HG02852 (cell line): Measurements from ENCODE around the gene F2RL3.
"Not testable (repeated sequence)": the region's sequence is repeated elsewhere in the genome, so short reads cannot be mapped to it uniquely, and the experiment has no call there.

Experiments
- ATAC-seq: cut with Tn5 transposase; IDR thresholded peaks from one replicate; pipeline ENCODE4 v1.9.1; 2021; ENCODE audit warnings: mild to moderate bottlenecking, moderate library complexity; ENCODE audit not compliant: unreplicated experiment

Gene F2RL3

GRCh38 chr19:16874250-16874977 is 14.4 kb upstream of the F2RL3 start:
- no peak for ATAC-seq

- ATAC-seq: not testable (repeated sequence)
Measured at GRCh38 chr19:16874978-16875299, 13.9 kb upstream of the F2RL3 start.

DNA sequence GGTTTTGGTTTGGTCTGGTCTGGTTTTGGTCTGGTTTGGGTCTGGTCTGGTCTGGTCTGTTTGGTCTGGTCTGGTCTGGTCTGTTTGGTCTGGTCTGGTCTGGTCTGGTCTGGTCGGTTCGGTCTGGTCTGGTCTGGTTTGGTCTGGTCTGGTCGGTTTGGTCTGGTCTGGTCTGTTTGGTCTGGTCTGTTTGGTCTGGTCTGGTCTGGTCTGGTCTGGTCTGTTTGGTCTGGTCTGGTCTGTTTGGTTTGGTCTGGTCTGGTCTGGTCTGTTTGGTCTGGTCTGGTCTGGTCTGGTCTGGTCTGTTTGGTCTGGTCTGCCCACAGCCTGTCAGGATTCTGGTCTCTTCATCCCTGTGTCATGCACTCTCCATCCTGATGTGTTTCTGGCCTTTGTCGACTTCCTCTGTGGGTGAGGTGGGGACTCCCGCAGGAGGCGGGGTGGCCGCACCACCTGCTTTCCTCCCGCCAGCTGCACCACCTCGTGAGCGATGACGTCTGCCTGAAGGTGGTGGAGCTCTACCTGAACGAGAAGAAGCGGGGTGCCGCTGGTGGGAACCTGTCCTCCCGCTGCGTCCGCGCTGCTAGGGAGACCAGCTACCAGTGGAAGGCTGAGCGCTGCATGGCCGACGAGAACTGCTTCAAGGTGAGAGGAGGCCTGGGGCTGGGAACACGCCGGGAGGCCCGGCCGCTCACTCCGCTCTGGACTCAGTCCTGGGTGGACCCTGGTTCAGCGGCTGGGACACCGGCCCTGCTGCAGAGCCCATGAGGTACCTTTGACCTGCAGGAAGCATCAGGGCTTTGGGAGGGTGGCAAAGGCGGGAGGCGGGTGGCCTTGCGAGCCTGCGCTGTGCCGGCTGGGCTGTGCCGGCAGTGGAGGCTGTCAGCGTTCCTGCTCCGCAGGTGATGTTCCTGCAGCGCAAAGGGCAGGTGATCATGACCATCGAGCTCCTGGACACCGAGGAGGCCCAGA is 12.9 kb upstream of the F2RL3 start:
- ATAC-seq: no peak

DNA sequence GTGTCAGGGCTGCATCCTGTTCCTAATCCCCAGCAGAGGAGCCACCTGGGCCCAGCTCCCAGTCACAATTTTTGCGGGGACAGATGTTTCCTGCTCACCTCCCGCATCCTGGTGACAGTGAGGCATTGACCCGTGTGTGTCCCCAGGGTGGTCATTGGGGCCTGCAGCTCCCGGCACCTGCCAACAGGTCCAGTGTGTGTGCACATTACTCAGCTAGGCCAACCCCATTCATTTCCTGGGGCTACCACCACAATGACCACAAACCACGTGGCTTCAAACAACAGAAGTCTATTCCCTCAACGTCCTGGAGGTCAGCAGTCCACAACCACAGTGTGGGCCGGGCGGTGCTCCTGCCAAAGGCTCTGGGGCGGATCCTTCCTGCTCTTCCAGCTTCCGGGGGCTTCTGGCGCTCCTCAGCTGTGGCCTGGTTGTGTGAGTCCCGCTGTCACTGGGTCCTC is 11.9 kb upstream of the F2RL3 start:
- ATAC-seq: no peak

GRCh38 chr19:16877581-16877980 is 11.2 kb upstream of the F2RL3 start:
- no peak for ATAC-seq

DNA sequence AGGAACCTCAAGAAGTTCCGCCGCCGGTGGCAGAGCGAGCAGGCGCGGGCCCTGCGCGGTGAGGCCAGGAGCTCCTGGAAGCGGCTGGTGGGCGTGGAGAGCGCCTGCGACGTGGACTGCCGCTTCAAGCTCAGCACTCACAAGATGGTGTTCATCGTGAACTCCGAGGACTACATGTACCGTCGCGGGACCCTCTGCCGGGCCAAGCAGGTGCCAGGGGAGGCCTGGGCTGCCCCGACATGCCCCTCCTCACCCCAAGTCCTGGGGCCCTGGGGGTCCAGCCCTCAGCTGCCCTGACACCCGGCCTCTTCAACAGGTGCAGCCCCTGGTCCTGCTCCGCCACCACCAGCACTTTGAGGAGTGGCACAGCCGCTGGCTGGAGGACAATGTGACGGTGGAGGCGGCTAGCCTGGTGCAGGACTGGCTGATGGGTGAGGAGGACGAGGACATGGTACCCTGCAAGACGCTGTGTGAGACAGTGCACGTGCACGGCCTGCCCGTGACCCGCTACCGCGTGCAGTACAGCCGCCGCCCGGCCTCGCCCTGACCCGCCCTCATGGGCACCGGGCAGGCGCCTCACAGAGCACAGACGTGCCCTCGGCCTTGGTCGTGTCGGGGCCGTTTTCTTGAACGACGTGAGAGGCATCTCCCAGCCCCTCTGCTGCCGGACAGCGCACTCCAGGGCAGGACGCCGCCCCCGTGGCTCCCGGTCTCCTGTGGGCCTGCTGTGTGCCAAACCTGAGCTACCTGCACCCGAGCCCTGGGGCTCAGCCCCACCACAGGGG is 10.4 kb upstream of the F2RL3 start:
- ATAC-seq: no peak

- no peak for ATAC-seq
Measured at GRCh38 chr19:16880884-16881554, 7.8 kb upstream of the F2RL3 start.

DNA sequence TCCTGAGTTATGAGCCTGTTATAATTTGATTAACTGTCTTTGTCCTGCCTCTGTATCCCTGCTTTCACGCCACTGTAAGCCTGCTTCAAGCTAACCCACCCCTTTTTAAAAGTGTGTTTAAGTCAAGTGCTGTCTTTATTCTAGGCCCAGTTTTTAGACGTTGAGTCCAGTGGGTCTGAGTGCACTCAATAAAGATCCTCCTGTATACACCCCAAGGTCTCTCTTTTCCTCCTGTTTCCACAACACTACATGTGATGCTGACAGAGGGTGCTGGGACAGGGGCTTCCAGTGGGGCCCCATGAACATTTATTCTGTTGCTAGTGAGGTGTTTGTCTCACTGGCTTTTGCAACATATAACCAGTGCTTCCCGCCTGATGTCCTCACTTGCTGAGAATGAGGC is 6.7 kb upstream of the F2RL3 start:
- no peak for ATAC-seq

DNA sequence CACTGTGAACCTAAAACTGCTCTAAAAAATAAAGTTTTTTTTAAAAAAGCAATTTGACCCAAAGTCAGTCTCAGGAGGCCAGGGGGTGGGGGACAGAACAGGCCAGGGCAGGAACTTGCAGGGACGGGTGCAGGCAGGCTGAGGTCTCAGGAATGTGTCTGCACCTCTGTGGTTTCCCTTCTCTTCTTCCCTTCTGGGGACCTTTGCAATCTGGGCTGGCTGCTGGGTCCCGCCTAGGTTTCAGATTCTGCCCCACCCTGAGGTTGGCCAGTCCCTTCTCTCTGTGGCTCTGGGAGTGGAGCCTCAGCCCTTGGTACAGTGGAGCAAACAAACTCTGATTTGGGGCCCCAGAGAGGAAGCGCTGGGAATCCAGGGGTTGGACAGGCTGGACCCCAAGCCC is 5.3 kb upstream of the F2RL3 start:
- no peak for ATAC-seq

- no peak for ATAC-seq
Measured at GRCh38 chr19:16885166-16885565, 3.6 kb upstream of the F2RL3 start.

- ATAC-seq: no peak
Measured at GRCh38 chr19:16886305-16886880, 2.4 kb upstream of the F2RL3 start.

DNA sequence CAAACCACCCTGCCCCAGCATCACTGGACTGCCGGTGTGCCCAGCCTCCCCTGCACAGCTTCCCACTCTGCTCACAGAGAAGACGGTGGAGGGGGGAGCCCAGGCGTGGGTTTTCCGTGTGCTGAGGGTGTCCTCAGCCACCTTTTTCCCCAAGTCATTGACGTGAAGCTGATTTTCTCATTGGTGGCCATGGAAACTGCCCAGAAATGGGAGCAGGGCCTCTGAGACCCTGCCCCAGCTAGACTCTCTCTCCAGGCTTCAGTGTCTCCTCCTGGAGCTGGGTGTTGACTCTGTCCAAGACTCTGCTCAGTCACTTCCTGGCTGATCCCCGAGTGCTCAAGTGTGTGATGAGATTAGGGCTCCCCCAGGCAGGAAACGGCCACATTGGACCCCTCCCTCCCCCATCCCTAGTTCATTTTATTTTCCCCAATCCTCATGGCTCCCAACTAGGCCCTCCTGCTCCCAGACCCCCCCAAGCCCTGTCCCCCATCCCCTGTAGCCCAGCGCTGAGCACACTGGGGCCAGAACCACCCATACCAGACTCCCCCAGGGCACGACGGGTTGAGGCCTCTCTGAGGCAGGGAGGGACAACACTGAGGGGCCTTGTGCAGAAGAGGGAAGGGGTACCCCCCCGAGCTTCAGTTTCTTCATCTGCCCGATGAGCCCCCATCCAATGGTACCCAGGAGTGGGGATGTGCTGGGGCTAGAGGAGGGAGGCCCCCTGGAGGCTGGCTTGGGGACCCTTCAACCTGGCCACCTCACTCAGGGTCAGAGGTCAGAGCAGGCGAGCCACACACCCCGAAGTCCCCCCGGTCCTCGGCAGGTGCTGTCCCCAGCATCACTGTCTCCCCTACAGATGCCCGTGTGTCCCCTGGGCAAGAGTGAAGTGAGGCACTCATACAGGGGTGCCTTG is 1.2 kb upstream of the F2RL3 start:
- ATAC-seq: no peak

GRCh38 chr19:16889366-16889882 is 625 bp downstream of the F2RL3 start:
- ATAC-seq: no peak

- no peak for ATAC-seq
Measured at GRCh38 chr19:16889883-16890460, 1.2 kb downstream of the F2RL3 start.

- ATAC-seq: no peak
Measured at GRCh38 chr19:16890461-16891184, 1.8 kb downstream of the F2RL3 start.

GRCh38 chr19:16891696-16892382 is 3.0 kb downstream of the F2RL3 start:
- no peak for ATAC-seq

DNA sequence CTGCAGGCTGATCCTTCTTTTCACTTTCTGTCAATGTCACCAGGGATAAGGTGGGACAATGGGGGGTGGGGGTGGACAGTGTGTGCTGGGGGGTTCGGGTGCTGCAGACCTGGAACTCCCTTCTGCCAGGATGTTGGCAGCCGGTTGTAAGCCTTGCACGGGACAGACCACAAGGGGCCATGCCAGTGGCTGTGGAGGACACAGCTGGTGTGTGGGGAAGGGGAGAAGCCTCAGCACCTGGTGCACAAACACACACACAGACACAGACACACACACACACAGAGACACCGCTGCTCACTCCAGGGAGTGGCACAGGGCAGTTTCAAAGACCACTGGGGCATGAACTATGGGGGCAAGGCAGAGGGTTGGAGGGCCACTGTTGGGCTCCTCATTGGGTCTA is 3.6 kb downstream of the F2RL3 start:
- no peak for ATAC-seq
